Cardiac septum (tissue), 1 donor: ENCODE results near the gene KCNK16. TPM values are rescaled to one million over a fixed set of nuclear protein-coding genes. Genes with fewer than 3 reads are reported as not detected.

Source experiments
- DNase-seq: peaks from one replicate; pipeline ENCODE4 v3.0.0-alpha.2; 2020; ENCODE audit warnings: low spot score
- intact Hi-C: fragments of 100-400 bp; cut with DNase I; formaldehyde crosslinking; loops from one replicate; pipeline ENCODE4 v1.14.0; 2022
- total RNA-seq: library from RNA; stranded (reverse); fragmentation: NEBNext Ultra II Directional; extraction: Animal tissue kit (Norgen Biotek cat#: 25700); gene quantifications from one replicate; pipeline ENCODE4 v1.2.1, GENCODE V29; 2021
- donor health status: DM: no; HTN: no; CAD: no.

The KCNK16 gene
- total RNA-seq, 1 donor from 2014 or later = not detected

- intact Hi-C loops = loop anchor here (5.0 kb wide), 1 partner anchor 442 kb away; no protein-coding TSS in a partner anchor
- DNase-seq = no peak
These were observed 8.2 kb downstream of the KCNK16 start, which contains the start of gene KCNK17 for GRCh38 chr6:39314273-39314795. KCNK17 (minus strand) TSS chr6:39314419; CDS start chr6:39314320, 99 bp downstream.

- no peak for DNase-seq
- intact Hi-C loops = loop anchor here (5.0 kb wide), 1 partner anchor 441 kb away; no protein-coding TSS in a partner anchor
These were observed 8.8 kb downstream of the KCNK16 start for GRCh38 chr6:39313526-39314272.

- no peak for DNase-seq
These were observed 9.5 kb downstream of the KCNK16 start for GRCh38 chr6:39312912-39313525.

GRCh38 chr6:39310542-39310941 lies 12.0 kb downstream of the KCNK16 start:
- DNase-seq = no peak
- intact Hi-C loops = loop anchor here (5.0 kb wide), 1 partner anchor 438 kb away; no protein-coding TSS in a partner anchor

More at GRCh38 chr6:39312912-39313525, 9.5 kb downstream of the KCNK16 start:
- intact Hi-C loops = loop anchor here (5.0 kb wide), 1 partner anchor 441 kb away; no protein-coding TSS in a partner anchor

- peak; percentile 84 for DNase-seq
- intact Hi-C loops = loop anchor here (5.0 kb wide), 2 partner anchors 338 to 438 kb away; no protein-coding TSS in a partner anchor
These were observed 12.5 kb downstream of the KCNK16 start for GRCh38 chr6:39309942-39310531.

- intact Hi-C loops = loop anchor here (5.0 kb wide), 1 partner anchor 335 kb away; no protein-coding TSS in a partner anchor
- no peak for DNase-seq
These were observed 15.0 kb downstream of the KCNK16 start for GRCh38 chr6:39307462-39307861.

- intact Hi-C loops = loop anchor here (5.0 kb wide), 2 partner anchors 138 to 333 kb away; no protein-coding TSS in a partner anchor
- no peak for DNase-seq
These were observed 17.6 kb downstream of the KCNK16 start for GRCh38 chr6:39304951-39305350.

GRCh38 chr6:39303425-39304153 lies 18.9 kb downstream of the KCNK16 start:
- intact Hi-C loops = loop anchor here (2.0 to 5.0 kb wide), 2 partner anchors 136 to 215 kb away; no protein-coding TSS in a partner anchor
- DNase-seq = no peak

- intact Hi-C loops = loop anchor here (2.0 to 5.0 kb wide), 2 partner anchors 136 to 214 kb away; no protein-coding TSS in a partner anchor
- peak; percentile 85 for DNase-seq
These were observed 19.7 kb downstream of the KCNK16 start for GRCh38 chr6:39302669-39303424.

GRCh38 chr6:39302011-39302410 lies 20.5 kb downstream of the KCNK16 start:
- intact Hi-C loops = loop anchor here (2.0 to 5.0 kb wide), 2 partner anchors 135 to 213 kb away; no protein-coding TSS in a partner anchor
- no peak for DNase-seq

GRCh38 chr6:39301606-39302005 lies 20.9 kb downstream of the KCNK16 start:
- DNase-seq = no peak
- intact Hi-C loops = loop anchor here (2.0 to 5.0 kb wide), 2 partner anchors 134 to 213 kb away; no protein-coding TSS in a partner anchor

- no peak for DNase-seq
- intact Hi-C loops = loop anchor here (5.0 kb wide), 1 partner anchor 133 kb away; no protein-coding TSS in a partner anchor
These were observed 21.8 kb downstream of the KCNK16 start for GRCh38 chr6:39300739-39301138.

- intact Hi-C loops = no loop called here
- DNase-seq = no peak
These were observed 24.4 kb downstream of the KCNK16 start for GRCh38 chr6:39298061-39298460.

GRCh38 chr6:39296745-39297640 lies 25.5 kb downstream of the KCNK16 start:
- intact Hi-C loops = no loop called here
- DNase-seq = no peak

- intact Hi-C loops = no loop called here
- DNase-seq = no peak
These were observed 26.9 kb downstream of the KCNK16 start for GRCh38 chr6:39295611-39296011.

- intact Hi-C loops = no loop called here
- no peak for DNase-seq
These were observed 27.6 kb downstream of the KCNK16 start for GRCh38 chr6:39294899-39295298.

- DNase-seq = no peak
- intact Hi-C loops = no loop called here
These were observed 28.4 kb downstream of the KCNK16 start for GRCh38 chr6:39294133-39294532.
